H1 (cell line): ENCODE results near the gene XAB2. TPM values are rescaled to one million over a fixed set of nuclear protein-coding genes. Genes with fewer than 3 reads are reported as not detected.

ENCODE experiments used
- CTCF ChIA-PET: fragments of 300-600 bp; sonication (Branson Sonifier 250); formaldehyde crosslinking; loops from one replicate; lab custom pipeline; 2021; ENCODE audit not compliant: partially characterized antibody; lab: Charles Lee
- POLR2A ChIA-PET: fragments of 300-600 bp; sonication (Branson Sonifier 250); formaldehyde crosslinking; loops from one replicate; lab custom pipeline; 2021; ENCODE audit warnings: inconsistent platforms; ENCODE audit not compliant: partially characterized antibody; lab: Charles Lee
- DNase-seq, 2 experiments: peaks; one replicate each; pipeline versions ENCODE4 v3.0.0 to v3.0.0-alpha.2; 2010 to 2022; ENCODE audit warnings: low spot score in 2 of 2, low read depth in 1 of 2, mixed read lengths in 1 of 2
- FAIRE-seq: peaks from 2 replicates; lab custom pipeline; 2011; peaks lifted over from hg19 to GRCh38; lab: Jason Lieb, UNC
- H2AFZ ChIP-seq: 2 replicates; pipeline ENCODE4 v1.8.1; 2012; ENCODE audit warnings: low read length, inconsistent platforms
- H2AK5ac ChIP-seq: 2 replicates; pipeline ENCODE4 v1.6.1; 2013; ENCODE audit warnings: low read depth, low read length
- H2BK120ac ChIP-seq: replicated peaks from 2 replicates; pipeline ENCODE3; 2013; ENCODE audit warnings: low read depth, low read length, inconsistent platforms
- H2BK12ac ChIP-seq: 2 replicates; pipeline ENCODE4 v1.6.1; 2013; ENCODE audit warnings: low read depth, low read length
- H2BK15ac ChIP-seq: 2 replicates; pipeline ENCODE4 v1.6.1; 2013; ENCODE audit warnings: low read length
- H2BK20ac ChIP-seq: 2 replicates; pipeline ENCODE4 v1.6.1; 2013; ENCODE audit warnings: low read length
- H2BK5ac ChIP-seq: 2 replicates; pipeline ENCODE4 v1.6.1; 2013; ENCODE audit warnings: low read depth, low read length
- H3K14ac ChIP-seq: 2 replicates; pipeline ENCODE4 v1.6.1; 2013; ENCODE audit warnings: inconsistent platforms; ENCODE audit not compliant: insufficient read length
- H3K18ac ChIP-seq: 2 replicates; pipeline ENCODE4 v1.6.1; 2013; ENCODE audit warnings: low read length; ENCODE audit errors: extremely low read depth
- H3K23ac ChIP-seq: 2 replicates; pipeline ENCODE4 v1.6.1; 2013; ENCODE audit warnings: inconsistent platforms; ENCODE audit not compliant: insufficient read length
- H3K23me2 ChIP-seq: 2 replicates; pipeline ENCODE4 v1.6.1; 2013; ENCODE audit warnings: low read depth, low read length
- H3K27ac ChIP-seq: 2 replicates; pipeline ENCODE4 v1.6.1; 2011; ENCODE audit warnings: low read depth, low read length, inconsistent platforms
- H3K27me3 ChIP-seq, 4 experiments: replicated peaks in 1 of 4; 1 replicate in 1 of 4; 2 replicates in 3 of 4; pipeline versions ENCODE4 v1.6.1 to v1.8.1; 2011 to 2013; ENCODE audit warnings: low read length in 3 of 4, mild to moderate bottlenecking in 3 of 4, inconsistent platforms in 2 of 4, mixed read lengths in 2 of 4, moderate library complexity in 1 of 4; ENCODE audit not compliant: control insufficient read depth in 3 of 4, insufficient read depth in 3 of 4; ENCODE audit errors: extremely low read depth in 1 of 4
- H3K36me3 ChIP-seq, 4 experiments: 2 replicates each; pipeline versions ENCODE4 v1.6.1 to v1.8.1; 2011 to 2013; ENCODE audit warnings: mild to moderate bottlenecking in 4 of 4, low read length in 3 of 4, moderate library complexity in 2 of 4, control low read depth in 1 of 4, inconsistent platforms in 1 of 4; ENCODE audit not compliant: insufficient read depth in 4 of 4, control insufficient read depth in 2 of 4
- H3K4ac ChIP-seq: replicated peaks from 2 replicates; pipeline ENCODE3; 2013; ENCODE audit warnings: low read length, low read depth, mixed read lengths, inconsistent platforms; ENCODE audit not compliant: insufficient read length
- H3K4me1 ChIP-seq, 4 experiments: replicated peaks in 1 of 4; 1 replicate in 1 of 4; 2 replicates in 3 of 4; pipeline versions ENCODE4 v1.6.1 to v1.8.1; 2011 to 2013; ENCODE audit warnings: low read length in 3 of 4, inconsistent platforms in 2 of 4, mixed read lengths in 1 of 4; ENCODE audit not compliant: insufficient read depth in 4 of 4, control insufficient read depth in 3 of 4
- H3K4me2 ChIP-seq, 2 experiments: 2 replicates each; pipeline versions ENCODE4 v1.6.1 to v1.8.1; 2011 to 2013; ENCODE audit warnings: low read depth in 2 of 2, low read length in 2 of 2, control low read depth in 1 of 2, inconsistent platforms in 1 of 2, mild to moderate bottlenecking in 1 of 2; ENCODE audit not compliant: insufficient read depth in 1 of 2
- H3K4me3 ChIP-seq, 4 experiments: fragments of 200-600, 300-600 bp in 1 of 4; sonication (generic), shearing (Covaris generic), sonication (Bioruptor Twin) in 1 of 4; 2 replicates each; pipeline versions ENCODE4 v1.5.1 to v1.8.1; 2011 to 2016; ENCODE audit warnings: low read length in 4 of 4, low read depth in 3 of 4, control low read depth in 2 of 4, inconsistent platforms in 2 of 4, mild to moderate bottlenecking in 2 of 4, mixed read lengths in 1 of 4, moderate library complexity in 1 of 4; ENCODE audit not compliant: insufficient read depth in 2 of 4; ENCODE audit errors: extremely low read depth in 1 of 4
- H3K56ac ChIP-seq: replicated peaks from 2 replicates; pipeline ENCODE3; 2013; ENCODE audit warnings: low read depth, mild to moderate bottlenecking, mixed read lengths, low read length, inconsistent platforms; ENCODE audit not compliant: insufficient read length
- H3K79me1 ChIP-seq: 2 replicates; pipeline ENCODE4 v1.6.1; 2013; ENCODE audit warnings: low read depth, low read length, control low read depth
- H3K79me2 ChIP-seq, 2 experiments: 2 replicates each; pipeline versions ENCODE4 v1.6.1 to v1.8.1; 2012 to 2013; ENCODE audit warnings: low read length in 2 of 2, mild to moderate bottlenecking in 2 of 2, inconsistent platforms in 1 of 2; ENCODE audit not compliant: insufficient read depth in 2 of 2, control insufficient read depth in 1 of 2
- H3K9ac ChIP-seq, 4 experiments: replicated peaks in 1 of 4; 1 replicate in 1 of 4; 2 replicates in 3 of 4; pipeline versions ENCODE4 v1.6.1 to v1.8.1; 2011 to 2013; ENCODE audit warnings: low read depth in 3 of 4, low read length in 3 of 4, control low read depth in 2 of 4, mild to moderate bottlenecking in 2 of 4, moderate library complexity in 2 of 4, inconsistent platforms in 1 of 4; ENCODE audit errors: extremely low read depth in 1 of 4
- H3K9me3 ChIP-seq, 2 experiments: 2 replicates each; pipeline versions ENCODE4 v1.6.1 to v1.8.1; 2012 to 2013; ENCODE audit warnings: mild to moderate bottlenecking in 2 of 2, moderate library complexity in 2 of 2, control low read depth in 1 of 2, inconsistent platforms in 1 of 2, low read depth in 1 of 2, low read length in 1 of 2, mixed read lengths in 1 of 2; ENCODE audit not compliant: insufficient read depth in 2 of 2
- H4K20me1 ChIP-seq, 2 experiments: replicated peaks in 1 of 2; 2 replicates each; pipeline versions ENCODE3 to v1.8.1; 2011 to 2013; ENCODE audit warnings: inconsistent platforms in 2 of 2, low read length in 2 of 2, mild to moderate bottlenecking in 1 of 2; ENCODE audit not compliant: insufficient read depth in 2 of 2, control insufficient read depth in 1 of 2
- H4K5ac ChIP-seq: 2 replicates; pipeline ENCODE4 v1.6.1; 2013; ENCODE audit warnings: low read length, low read depth, mixed read lengths, inconsistent platforms; ENCODE audit not compliant: insufficient read length
- H4K8ac ChIP-seq: 2 replicates; pipeline ENCODE4 v1.8.0; 2013; ENCODE audit warnings: mild to moderate bottlenecking, moderate library complexity, low read length, inconsistent platforms; ENCODE audit not compliant: insufficient read depth; ENCODE audit errors: extremely low read depth
- H4K91ac ChIP-seq: replicated peaks from 2 replicates; pipeline ENCODE3; 2013; ENCODE audit warnings: low read length, mixed read lengths, inconsistent platforms; ENCODE audit not compliant: insufficient read length
- CREB1 ChIP-seq: IDR thresholded peaks from 2 replicates; pipeline ENCODE4 v1.6.1; 2012; ENCODE audit warnings: inconsistent platforms
- CTBP2 ChIP-seq: IDR thresholded peaks from 2 replicates; pipeline ENCODE4 v1.7.0; 2011; ENCODE audit warnings: borderline replicate concordance, mild to moderate bottlenecking, moderate library complexity, mixed read lengths, low read length; ENCODE audit not compliant: insufficient read depth, insufficient read length
- CTCF ChIP-seq, 3 experiments: IDR thresholded peaks; 1 replicate in 2 of 3; 2 replicates in 1 of 3; pipeline versions ENCODE4 v1.5.1 to v1.6.1; 2011; ENCODE audit warnings: low read length in 3 of 3, mild to moderate bottlenecking in 3 of 3, inconsistent platforms in 2 of 3, low read depth in 1 of 3, moderate library complexity in 1 of 3; ENCODE audit not compliant: insufficient read depth in 1 of 3; ENCODE audit errors: control extremely low read depth in 1 of 3
- FOSL1 ChIP-seq: IDR thresholded peaks from 2 replicates; pipeline ENCODE4 v1.6.1; 2011; ENCODE audit warnings: mild to moderate bottlenecking, low read depth, low read length, moderate library complexity; ENCODE audit not compliant: insufficient read depth
- JUND ChIP-seq: IDR thresholded peaks from 2 replicates; pipeline ENCODE4 v1.6.1; 2011; ENCODE audit warnings: mild to moderate bottlenecking, improper control_type of control experiment, low read length
- MAFK ChIP-seq: IDR thresholded peaks from 2 replicates; pipeline ENCODE4 v1.6.1; 2012; ENCODE audit warnings: low read depth, mild to moderate bottlenecking, improper control_type of control experiment, low read length
- NANOG ChIP-seq: IDR thresholded peaks from 2 replicates; pipeline ENCODE4 v1.6.1; 2011; ENCODE audit warnings: low read length, low read depth, mild to moderate bottlenecking, inconsistent platforms; ENCODE audit not compliant: insufficient read depth, poor library complexity, severe bottlenecking
- RBBP5 ChIP-seq: IDR thresholded peaks from 2 replicates; pipeline ENCODE4 v1.7.1; 2012; ENCODE audit warnings: low read depth, mild to moderate bottlenecking, inconsistent platforms, low read length, moderate library complexity, borderline replicate concordance
- RXRA ChIP-seq: IDR thresholded peaks from 2 replicates; pipeline ENCODE4 v1.6.1; 2011; ENCODE audit warnings: low read depth, mild to moderate bottlenecking, low read length, moderate library complexity; ENCODE audit not compliant: insufficient read depth
- SIN3A ChIP-seq, 2 experiments: IDR thresholded peaks in 1 of 2; conservative IDR thresholded peaks in 1 of 2; 2 replicates each; pipeline ENCODE4 v1.6.1; 2011 to 2012; ENCODE audit warnings: low read length in 2 of 2, improper control_type of control experiment in 1 of 2, low read depth in 1 of 2, mild to moderate bottlenecking in 1 of 2
- SIX5 ChIP-seq: IDR thresholded peaks from 2 replicates; pipeline ENCODE4 v1.6.1; 2011; ENCODE audit warnings: mild to moderate bottlenecking, low read depth, low read length
- WGBS, 2 experiments: shearing (Covaris generic) in 1 of 2; methylation state at CpG; one replicate each; pipeline versions ENCODE4 v1.1.6 to v1.1.7; 2013 to 2015; ENCODE audit warnings: low lambda C conversion rate in 2 of 2, mixed read lengths in 2 of 2, inconsistent platforms in 1 of 2, low coverage in 1 of 2, missing lambda C conversion rate in 1 of 2; ENCODE audit not compliant: insufficient replicate concordance in 2 of 2, insufficient coverage in 1 of 2, insufficient read length in 1 of 2; ENCODE audit errors: extremely low coverage in 1 of 2, missing lambda C conversion rate in 1 of 2; 5-methylcytosine and 5-hydroxymethylcytosine counted together
- polyA plus RNA-seq, 7 experiments: library from polyadenylated mRNA; depleted of rRNA in 3 of 7; stranded (reverse) in 5 of 7; unstranded in 2 of 7; fragments of >200 nt in 5 of 7; fragments of 200-250 nt in 2 of 7; gene quantifications; 1 replicate in 5 of 7; 2 replicates in 1 of 7; 4 replicates in 1 of 7; pipeline versions ENCODE4 v1.2.1 to v1.2.3, GENCODE V29; 2011 to 2013; ENCODE audit warnings: missing spikeins in 2 of 7, mixed read lengths in 2 of 7
- total RNA-seq: library from RNA; stranded (reverse); fragmentation: NEBNext Ultra II Directional; extraction: Animal tissue kit (Norgen Biotek cat#: 25700); gene quantifications from 2 replicates; pipeline ENCODE4 v1.2.1, GENCODE V29; 2021

XAB2 gene
- total and polyA plus RNA-seq, 2 of the 8 experiments (the other 6 are each of a cell fraction or from before 2014, with no cell fraction given) = 48.2 to 49.4 TPM

- no peak overlapping the region for H2AK5ac ChIP-seq
- no peak for DNase-seq
- 82% methylated on average over 6 of the region's 6 CpGs; no CpG with 5 or more reads in 1 of the 2 experiments for WGBS, 2 experiments
- no peak overlapping the region for H3K18ac ChIP-seq
- no peak overlapping the region for H3K14ac ChIP-seq
- no peak overlapping the region for H2BK5ac ChIP-seq
- H3K79me1 ChIP-seq = no peaks in the 10 kb centered on the region
- no peak for FAIRE-seq
- no peak overlapping the region for H2BK20ac ChIP-seq
- CTCF ChIA-PET = interaction anchor here (0.6 to 2.8 kb wide), 4 partner anchors 9 to 952 kb away, joined by 3 to 11 read pairs (median 4); partner anchors contain the start of gene TRAPPC5
- H3K4me1 ChIP-seq = no peaks in the 10 kb centered on the region
- H3K27me3 ChIP-seq = 0 out of 7 replicates have a peak, but pooled peaks cover 0 to 2% (median 0%) of the 10 kb centered on the region in 4 experiments
- H2BK15ac ChIP-seq = no peak overlapping the region
- H3K27ac ChIP-seq = no peak overlapping the region
- no peak overlapping the region for H3K4ac ChIP-seq
- H2AFZ ChIP-seq = no peak overlapping the region
- H2BK120ac ChIP-seq = no peak overlapping the region
- H3K9me3 ChIP-seq = no peaks in the 10 kb centered on the region
- no peak overlapping the region for H3K4me2 ChIP-seq
- no peaks in the 10 kb centered on the region for H3K79me2 ChIP-seq
- no peaks in the 10 kb centered on the region for H4K20me1 ChIP-seq
- H2BK12ac ChIP-seq = no peak overlapping the region
- H4K91ac ChIP-seq = no peak overlapping the region
- H3K9ac ChIP-seq = no peak overlapping the region
- POLR2A ChIA-PET = interaction anchor here (0.8 to 1.2 kb wide), 2 partner anchors 10 to 11 kb away, joined by 3 read pairs; no protein-coding TSS in a partner anchor
- H3K23me2 ChIP-seq = no peaks in the 10 kb centered on the region
- H3K56ac ChIP-seq = no peak overlapping the region
- H3K4me3 ChIP-seq = no peak overlapping the region
- no peak overlapping the region for H4K8ac ChIP-seq
- no peak overlapping the region for H3K23ac ChIP-seq
- H3K36me3 ChIP-seq = no peaks in the 10 kb centered on the region
- no peak overlapping the region for H4K5ac ChIP-seq
- TF ChIP-seq CTBP2 (no peak), CTCF (IDR thresholded peaks at IDR 0.05; ENCODE audit: control extremely low read depth in 1 of 3, insufficient read depth in 1 of 3, low read depth in 1 of 3, low read length in 3 of 3) (no peak), CREB1 (no peak), NANOG (no peak), SIX5 (no peak), FOSL1 (no peak), RBBP5 (no peak), SIN3A (conservative IDR thresholded peaks at IDR 0.05 in 1 of 2, IDR thresholded peaks at IDR 0.05 in 1 of 2; ENCODE audit: low read depth in 1 of 2, low read length in 2 of 2) (no peak), JUND (no peak), MAFK (no peak), RXRA (no peak)
Measured at GRCh38 chr19:7578127-7578526, 51.2 kb downstream of the XAB2 start.
